GM18951 (cell line): Measurements from ENCODE around the gene FOLR2.

Source experiments
- POLR2A ChIP-seq: IDR thresholded peaks from 4 replicates; pipeline ENCODE4 v1.6.1; 2011; ENCODE audit warnings: mild to moderate bottlenecking; ENCODE audit not compliant: insufficient read length, insufficient read depth; ENCODE audit errors: extremely low read depth
- in situ Hi-C: fragments of 300-500 bp; cut with MboI; formaldehyde crosslinking; loops from one replicate; pipeline ENCODE4 v1.12.0; 2022; ENCODE audit warnings: low sequenced_read_pairs, mixed read lengths, inconsistent platforms; ENCODE audit not compliant: unreplicated experiment

The FOLR2 gene

GRCh38 chr11:72221386-72222075 is 4.9 kb downstream of the FOLR2 start:
- in situ Hi-C loops: no loop called here
- TF ChIP-seq POLR2A: no peak

GRCh38 chr11:72222106-72222891 is 5.7 kb downstream of the FOLR2 start:
- in situ Hi-C loops: no loop called here

GRCh38 chr11:72222907-72223614 is 6.5 kb downstream of the FOLR2 start:
- in situ Hi-C loops: no loop called here
- peak; percentile 65 for TF ChIP-seq POLR2A

More at GRCh38 chr11:72222106-72222891, 5.7 kb downstream of the FOLR2 start:
- no peak for TF ChIP-seq POLR2A

GRCh38 chr11:72223615-72224563 is 7.3 kb downstream of the FOLR2 start:
- in situ Hi-C loops: no loop called here
- peak; percentile 59 for TF ChIP-seq POLR2A

GRCh38 chr11:72224564-72225410 is 8.2 kb downstream of the FOLR2 start, which contains the start of gene INPPL1:
INPPL1 (plus strand) TSS chr11:72224767; CDS start chr11:72224985, 218 bp downstream.
- peak; percentile 55 for TF ChIP-seq POLR2A
- in situ Hi-C loops: no loop called here

- in situ Hi-C loops: no loop called here
- no peak for TF ChIP-seq POLR2A
These were observed 8.9 kb downstream of the FOLR2 start for GRCh38 chr11:72225411-72225951.

GRCh38 chr11:72226701-72227100 is 10.1 kb downstream of the FOLR2 start:
- TF ChIP-seq POLR2A: no peak
- in situ Hi-C loops: no loop called here

GRCh38 chr11:72227316-72228228 is 11.0 kb downstream of the FOLR2 start:
- in situ Hi-C loops: no loop called here
- no peak for TF ChIP-seq POLR2A

GRCh38 chr11:72228229-72228843 is 11.7 kb downstream of the FOLR2 start:
- in situ Hi-C loops: no loop called here
- no peak for TF ChIP-seq POLR2A

GRCh38 chr11:72228844-72229231 is 12.2 kb downstream of the FOLR2 start:
- in situ Hi-C loops: no loop called here
- TF ChIP-seq POLR2A: no peak
